ENCODE results near the gene CD300LG.

- TF ChIP-seq CTCF (IDR thresholded peaks at IDR 0.05) = no peak
- TF ChIP-seq POLR2AphosphoS5 (IDR thresholded peaks at IDR 0.05) = no peak
- no peak for TF ChIP-seq POLR2A (IDR thresholded peaks at IDR 0.05)
Measured at GRCh38 chr17:43805117-43805516, 41.9 kb upstream of the CD300LG start.

Measured in prostate gland (tissue), 2 donors.